Measurements from ENCODE around the gene KIAA1671.

Gene KIAA1671

DNA sequence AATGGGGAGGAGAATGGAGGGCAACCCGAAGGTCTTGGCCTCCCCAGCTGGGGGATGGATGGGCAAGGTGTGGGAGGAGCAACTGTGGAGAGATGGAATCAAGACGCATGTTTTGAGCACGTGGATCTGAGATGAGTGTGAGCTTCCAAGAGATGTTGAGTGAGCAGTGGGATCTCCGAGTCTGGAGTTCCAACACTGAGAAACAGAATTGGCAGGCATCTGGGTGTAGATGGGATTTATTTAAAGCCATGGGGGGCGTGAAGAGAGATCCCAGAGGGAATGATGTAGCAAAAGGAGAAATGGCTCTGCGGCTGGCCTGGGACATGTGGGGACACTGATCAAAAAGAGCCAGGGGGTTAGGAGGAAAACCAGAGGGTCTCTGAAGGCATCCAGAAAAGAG, 95.6 kb downstream of the KIAA1671 start:
- Mint-ChIP-seq H3K27ac (no peak overlapping the region), H3K9me3 (peaks cover 13% of the 10 kb centered on the region)

DNA sequence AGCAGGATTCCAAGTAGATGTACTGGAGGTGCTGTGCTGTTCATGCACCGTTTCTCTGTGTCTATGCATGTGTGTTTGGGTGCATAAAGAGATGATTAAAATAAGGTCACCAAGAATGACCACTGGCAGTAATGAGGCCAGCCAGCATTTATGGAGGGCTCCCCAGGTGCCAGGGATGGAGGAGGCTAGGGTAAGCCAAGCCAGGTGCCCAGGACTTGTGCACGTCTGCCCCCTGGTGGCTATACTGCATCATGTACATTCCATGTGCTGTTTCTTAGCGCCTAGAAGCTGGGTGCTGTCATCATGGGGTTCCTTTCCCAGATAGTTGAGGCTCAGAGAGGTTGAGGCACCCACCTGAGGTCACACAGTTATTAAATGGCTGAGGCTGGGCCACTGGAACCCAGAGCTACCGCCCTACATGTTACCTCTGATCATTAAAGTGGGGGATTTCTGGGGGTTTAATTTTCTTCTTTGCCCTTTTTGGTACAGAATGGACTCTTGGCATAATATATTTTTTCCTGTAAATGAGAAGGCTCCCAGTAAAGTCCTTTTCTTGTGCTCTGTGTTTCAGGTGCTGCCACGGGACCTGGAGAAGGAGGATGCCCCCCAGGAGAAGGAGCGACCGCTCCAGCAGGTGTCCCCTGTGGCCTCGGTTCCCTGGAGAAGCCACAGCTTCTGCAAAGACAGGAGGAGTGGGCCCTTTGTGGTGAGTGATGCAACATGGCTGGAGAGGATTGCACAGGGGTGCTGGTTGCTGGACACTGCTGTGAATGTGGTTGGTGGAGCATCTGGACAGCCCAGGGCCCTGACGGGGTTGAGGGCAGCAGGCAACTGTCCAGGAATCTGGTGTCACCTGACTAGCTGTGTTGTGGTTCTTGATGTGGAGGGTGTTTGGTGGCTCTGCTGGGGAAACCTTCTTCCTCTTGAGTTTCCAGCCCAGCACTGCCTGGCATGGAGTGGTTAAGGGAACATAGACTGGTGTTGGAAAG, 96.4 kb downstream of the KIAA1671 start:
- H3K27me3 Mint-ChIP-seq (ENCODE audit: low read depth), result no peaks in the 10 kb centered on the region
- H3K4me1 Mint-ChIP-seq (ENCODE audit: low read depth), result peaks cover 2% of the 10 kb centered on the region
- peaks cover 18% of the 10 kb centered on the region for H3K9me3 Mint-ChIP-seq
- no peak overlapping the region for H3K4me3 Mint-ChIP-seq
- peaks cover 9% of the 10 kb centered on the region for H3K36me3 Mint-ChIP-seq (ENCODE audit: low read depth)
- H3K27ac Mint-ChIP-seq, result no peak overlapping the region

More for the DNA sequence above, 95.6 kb downstream of the KIAA1671 start:
- Mint-ChIP-seq H3K36me3 (ENCODE audit: low read depth) (peaks cover 7% of the 10 kb centered on the region), H3K4me3 (no peak overlapping the region), H3K4me1 (ENCODE audit: low read depth) (no peaks in the 10 kb centered on the region), H3K27me3 (ENCODE audit: low read depth) (no peaks in the 10 kb centered on the region)

DNA sequence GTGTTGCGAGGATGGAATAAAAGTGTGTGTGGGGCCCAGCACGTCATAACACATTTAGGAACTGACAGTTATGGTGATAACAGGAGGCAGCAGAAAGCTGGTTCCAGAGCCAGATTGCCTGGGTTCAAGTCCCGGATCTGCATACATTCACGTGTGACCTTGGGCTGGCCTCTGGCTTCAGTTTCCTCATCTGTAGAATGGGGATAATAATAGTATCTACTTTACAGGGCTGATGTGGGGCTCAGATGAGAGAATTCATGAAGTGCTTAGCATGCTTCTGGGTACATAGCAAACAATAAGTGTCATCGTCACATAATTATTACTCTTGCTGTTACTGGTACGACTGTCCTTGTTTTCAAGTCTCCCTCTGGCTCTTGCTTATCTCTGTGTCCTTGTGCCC, 97.3 kb downstream of the KIAA1671 start:
- Mint-ChIP-seq H3K36me3 (ENCODE audit: low read depth) (peaks cover 9% of the 10 kb centered on the region), H3K27ac (no peak overlapping the region)

DNA sequence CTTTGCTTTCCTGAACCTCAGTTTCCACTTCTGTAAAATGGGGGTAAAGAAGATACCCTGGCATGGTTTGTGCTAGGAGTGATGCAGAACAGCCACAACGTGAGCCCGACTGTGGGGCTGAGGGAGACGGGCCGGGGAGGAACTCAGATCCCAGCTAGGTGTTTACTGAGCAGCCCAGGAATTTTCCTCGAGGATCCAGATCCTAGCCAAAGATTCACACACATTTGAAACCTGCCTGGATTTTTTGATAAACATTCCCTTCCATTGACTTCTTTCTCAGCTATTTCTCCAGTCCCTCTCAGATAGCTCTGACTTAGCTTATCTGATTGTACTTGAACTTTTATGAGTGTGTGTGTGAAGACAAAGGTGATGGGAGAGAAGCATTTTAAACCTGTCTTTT, 98.0 kb downstream of the KIAA1671 start:
- Mint-ChIP-seq H3K4me3 (no peak overlapping the region), H3K4me1 (ENCODE audit: low read depth) (peaks cover 12% of the 10 kb centered on the region), H3K27ac (no peak overlapping the region), H3K9me3 (peaks cover 18% of the 10 kb centered on the region), H3K36me3 (ENCODE audit: low read depth) (peaks cover 9% of the 10 kb centered on the region), H3K27me3 (ENCODE audit: low read depth) (no peaks in the 10 kb centered on the region)

More for the DNA sequence above, 97.3 kb downstream of the KIAA1671 start:
- Mint-ChIP-seq H3K4me1 (ENCODE audit: low read depth) (peaks cover 7% of the 10 kb centered on the region), H3K27me3 (ENCODE audit: low read depth) (no peaks in the 10 kb centered on the region), H3K9me3 (peaks cover 18% of the 10 kb centered on the region), H3K4me3 (no peak overlapping the region)

DNA sequence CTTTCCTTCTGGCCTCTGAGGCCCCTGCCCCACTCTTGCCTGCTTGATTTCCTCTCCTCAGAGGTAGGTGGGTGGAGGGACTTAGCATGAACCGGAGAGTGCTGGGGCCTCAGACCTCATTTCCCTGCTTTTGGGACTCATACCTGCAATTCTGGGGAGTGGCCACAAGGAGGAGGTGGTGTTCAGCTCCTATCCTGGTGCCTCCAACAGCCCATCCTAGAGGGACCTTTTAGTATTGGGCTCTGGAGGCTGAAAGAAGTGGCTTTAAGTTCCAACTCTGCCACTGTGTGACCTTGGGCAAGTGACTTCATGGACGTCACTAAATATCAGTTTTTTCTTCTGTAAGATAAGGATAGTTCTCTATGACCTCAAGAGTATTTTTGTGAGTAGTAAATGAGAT, 98.6 kb downstream of the KIAA1671 start:
- Mint-ChIP-seq H3K4me3 (no peak overlapping the region), H3K27ac (no peak overlapping the region), H3K9me3 (peaks cover 18% of the 10 kb centered on the region)

DNA sequence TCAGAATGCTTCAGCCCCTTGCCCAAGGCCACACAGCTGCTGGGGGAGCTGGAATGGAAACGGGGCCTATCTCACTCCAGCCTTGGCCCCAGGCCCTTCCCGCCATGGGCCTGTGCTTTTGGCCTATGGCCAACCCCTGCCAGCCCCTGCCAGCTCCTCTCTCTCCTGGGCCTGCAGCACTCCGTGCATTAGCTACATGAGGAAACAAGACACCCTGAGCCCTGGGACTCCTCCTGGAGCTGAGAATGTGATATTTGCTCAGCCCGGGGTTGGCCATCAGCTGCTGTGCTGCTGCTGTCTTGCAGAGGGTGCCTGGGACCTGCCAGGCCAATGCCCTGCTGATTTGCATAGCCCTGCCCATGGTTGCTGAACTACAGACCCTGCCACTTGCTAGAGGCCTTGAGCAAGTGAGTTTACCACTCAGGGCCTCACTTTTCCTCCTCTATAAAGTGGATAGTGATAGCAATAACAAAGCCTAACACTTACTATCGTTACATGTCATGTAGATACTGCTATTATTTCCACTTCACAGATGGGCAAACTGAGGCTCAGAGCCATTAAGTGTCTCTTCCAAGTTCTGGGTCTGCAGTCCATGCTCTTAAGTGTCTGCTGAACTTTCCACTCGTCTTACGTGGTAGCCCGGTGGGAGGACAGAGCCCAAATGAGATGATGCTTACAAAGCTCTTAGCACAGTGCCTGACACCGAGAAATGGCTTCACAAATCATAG, 99.6 kb downstream of the KIAA1671 start:
- Mint-ChIP-seq H3K4me1 (ENCODE audit: low read depth) (peaks cover 15% of the 10 kb centered on the region), H3K27ac (no peak overlapping the region), H3K36me3 (ENCODE audit: low read depth) (peaks cover 9% of the 10 kb centered on the region), H3K9me3 (peaks cover 18% of the 10 kb centered on the region), H3K27me3 (ENCODE audit: low read depth) (no peaks in the 10 kb centered on the region), H3K4me3 (no peak overlapping the region)

More for the DNA sequence above, 98.6 kb downstream of the KIAA1671 start:
- peaks cover 12% of the 10 kb centered on the region for H3K4me1 Mint-ChIP-seq (ENCODE audit: low read depth)
- H3K27me3 Mint-ChIP-seq (ENCODE audit: low read depth), result no peaks in the 10 kb centered on the region
- H3K36me3 Mint-ChIP-seq (ENCODE audit: low read depth), result peaks cover 9% of the 10 kb centered on the region

DNA sequence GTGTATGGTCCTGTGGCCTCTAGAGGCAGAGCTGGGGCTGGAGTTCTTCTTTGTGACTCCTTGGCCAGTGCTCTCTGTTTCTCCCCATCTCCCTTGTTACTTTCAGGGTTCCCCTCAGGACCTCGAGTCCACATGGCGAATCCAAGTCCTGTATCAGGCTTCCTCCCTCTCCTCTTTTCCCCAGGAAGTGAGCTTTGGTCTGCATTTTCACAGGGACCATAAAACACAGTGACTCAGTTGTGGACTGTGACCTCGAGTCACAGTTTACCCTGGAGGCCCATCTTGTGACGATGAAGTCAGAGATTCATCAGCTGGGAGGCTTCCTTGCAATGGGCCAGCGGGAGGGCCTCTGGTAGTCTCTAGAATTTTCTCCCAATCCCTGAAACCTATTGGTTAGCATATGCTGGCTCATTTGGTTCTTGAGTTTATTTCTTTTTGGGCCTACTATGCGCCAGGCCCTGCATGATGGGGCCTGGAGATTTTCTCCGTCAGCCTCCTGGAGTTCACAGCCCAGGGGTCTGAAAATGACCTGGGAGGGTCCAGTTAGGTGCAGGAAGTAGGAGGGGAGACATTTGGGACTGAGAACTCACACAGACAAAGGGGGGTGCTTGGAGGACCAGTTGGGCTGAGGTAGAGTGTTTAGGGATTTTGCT, 100.8 kb downstream of the KIAA1671 start:
- peaks cover 18% of the 10 kb centered on the region for H3K9me3 Mint-ChIP-seq
- H3K4me3 Mint-ChIP-seq, result no peak overlapping the region
- H3K4me1 Mint-ChIP-seq (ENCODE audit: low read depth), result peaks cover 18% of the 10 kb centered on the region
- no peaks in the 10 kb centered on the region for H3K27me3 Mint-ChIP-seq (ENCODE audit: low read depth)
- no peak overlapping the region for H3K27ac Mint-ChIP-seq
- H3K36me3 Mint-ChIP-seq (ENCODE audit: low read depth), result peaks cover 9% of the 10 kb centered on the region

DNA sequence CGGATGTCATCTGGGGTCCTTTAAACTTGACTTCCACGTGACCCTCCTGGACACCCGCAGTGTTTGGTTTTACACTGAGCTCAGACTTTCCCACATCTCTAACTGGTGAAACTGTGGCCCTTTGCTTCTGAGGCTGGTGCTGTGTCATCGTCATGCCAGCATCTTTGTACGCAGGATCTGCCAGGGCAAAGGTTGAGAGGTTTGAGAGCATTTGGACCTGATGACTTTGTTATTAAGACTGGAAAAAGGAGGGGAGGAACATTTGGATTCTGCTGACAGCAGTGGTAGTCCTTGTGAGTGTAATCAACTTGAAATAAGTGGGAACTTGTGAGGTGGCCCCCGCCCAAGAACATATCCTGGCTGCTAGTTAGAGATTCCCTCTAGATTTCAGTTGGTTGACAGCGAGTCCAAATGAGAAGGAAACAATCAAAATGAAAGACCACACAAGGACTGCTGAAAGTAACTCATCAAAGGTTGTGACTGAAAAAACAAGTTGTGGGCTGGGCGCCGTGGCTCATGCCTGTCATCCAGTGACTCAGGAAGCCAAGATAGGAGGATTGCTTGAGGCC, 102.5 kb downstream of the KIAA1671 start:
- Mint-ChIP-seq H3K4me1 (ENCODE audit: low read depth) (peaks cover 21% of the 10 kb centered on the region), H3K27me3 (ENCODE audit: low read depth) (no peaks in the 10 kb centered on the region), H3K36me3 (ENCODE audit: low read depth) (peaks cover 9% of the 10 kb centered on the region), H3K4me3 (no peak overlapping the region), H3K27ac (peak overlapping the region; percentile 6), H3K9me3 (peaks cover 18% of the 10 kb centered on the region)

DNA sequence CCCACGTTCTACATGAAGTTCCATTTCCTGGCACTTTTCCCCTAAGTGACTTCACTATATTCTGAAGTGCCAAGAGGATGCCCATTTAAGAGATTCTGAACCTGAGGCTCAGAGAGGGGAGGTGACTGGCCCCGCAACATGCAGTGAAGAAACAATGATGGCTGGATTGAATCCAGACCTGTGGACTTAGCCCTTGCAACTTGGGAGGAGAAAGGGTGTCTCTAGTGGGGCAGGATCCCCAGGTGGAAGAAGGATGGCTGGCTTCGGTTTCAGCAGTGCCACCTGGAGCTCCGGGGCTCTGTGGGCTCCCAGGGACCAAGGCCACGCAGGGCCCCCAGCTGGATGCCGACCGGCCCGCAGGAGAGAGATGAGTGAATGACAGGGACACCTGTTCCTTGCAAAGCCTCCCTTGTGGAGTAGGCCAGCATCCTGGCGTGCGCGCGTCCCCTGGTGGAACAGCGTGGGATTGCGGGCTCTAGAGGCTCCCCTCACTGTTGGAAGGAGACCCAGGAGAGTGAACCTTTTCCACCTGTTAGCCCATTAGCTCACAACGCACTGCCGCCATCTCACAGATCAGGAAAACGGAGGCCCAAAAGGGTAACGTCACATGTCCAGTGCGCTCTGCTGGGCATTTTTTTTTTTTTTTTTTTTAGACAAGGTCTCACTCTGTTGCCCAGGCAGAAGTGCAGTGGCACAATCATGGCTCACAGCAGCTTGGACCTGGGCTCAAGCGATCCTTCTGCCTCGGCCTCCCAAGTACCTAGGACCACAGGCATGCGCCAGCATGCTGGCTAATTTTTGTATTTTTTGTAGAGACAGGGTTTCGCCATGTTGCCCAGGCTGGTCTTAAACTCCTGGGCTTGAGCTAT, 104.7 kb downstream of the KIAA1671 start:
- H3K4me1 Mint-ChIP-seq (ENCODE audit: low read depth), result peaks cover 39% of the 10 kb centered on the region
- H3K36me3 Mint-ChIP-seq (ENCODE audit: low read depth), result peaks cover 3% of the 10 kb centered on the region
- no peaks in the 10 kb centered on the region for H3K27me3 Mint-ChIP-seq (ENCODE audit: low read depth)
- no peak overlapping the region for H3K27ac Mint-ChIP-seq
- peaks cover 5% of the 10 kb centered on the region for H3K9me3 Mint-ChIP-seq
- H3K4me3 Mint-ChIP-seq, result no peak overlapping the region

DNA sequence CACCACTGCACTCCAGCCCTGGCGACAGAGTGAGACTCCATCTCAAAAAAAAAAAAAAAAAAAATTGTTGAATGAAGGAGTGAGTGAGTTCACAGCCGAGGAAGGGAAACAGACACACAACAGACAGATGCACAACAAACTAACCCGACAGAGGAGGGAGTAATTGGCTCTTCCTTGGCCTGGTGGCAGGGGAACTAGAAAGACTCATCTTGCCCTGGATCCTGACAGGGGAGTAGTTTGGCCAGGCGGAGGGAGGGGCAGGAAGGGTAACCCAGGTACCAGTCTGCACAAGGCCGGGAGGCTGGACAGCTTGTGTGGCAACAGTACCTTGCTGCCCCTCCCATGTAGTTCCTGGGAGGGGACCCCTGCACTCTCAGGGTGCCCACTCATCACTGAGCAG, 106.9 kb downstream of the KIAA1671 start:
- no peaks in the 10 kb centered on the region for H3K9me3 Mint-ChIP-seq
- H3K4me1 Mint-ChIP-seq (ENCODE audit: low read depth), result peaks cover 50% of the 10 kb centered on the region
- H3K27me3 Mint-ChIP-seq (ENCODE audit: low read depth), result no peaks in the 10 kb centered on the region
- peak overlapping the region; percentile 45 for H3K27ac Mint-ChIP-seq
- no peaks in the 10 kb centered on the region for H3K36me3 Mint-ChIP-seq (ENCODE audit: low read depth)
- H3K4me3 Mint-ChIP-seq, result no peak overlapping the region

DNA sequence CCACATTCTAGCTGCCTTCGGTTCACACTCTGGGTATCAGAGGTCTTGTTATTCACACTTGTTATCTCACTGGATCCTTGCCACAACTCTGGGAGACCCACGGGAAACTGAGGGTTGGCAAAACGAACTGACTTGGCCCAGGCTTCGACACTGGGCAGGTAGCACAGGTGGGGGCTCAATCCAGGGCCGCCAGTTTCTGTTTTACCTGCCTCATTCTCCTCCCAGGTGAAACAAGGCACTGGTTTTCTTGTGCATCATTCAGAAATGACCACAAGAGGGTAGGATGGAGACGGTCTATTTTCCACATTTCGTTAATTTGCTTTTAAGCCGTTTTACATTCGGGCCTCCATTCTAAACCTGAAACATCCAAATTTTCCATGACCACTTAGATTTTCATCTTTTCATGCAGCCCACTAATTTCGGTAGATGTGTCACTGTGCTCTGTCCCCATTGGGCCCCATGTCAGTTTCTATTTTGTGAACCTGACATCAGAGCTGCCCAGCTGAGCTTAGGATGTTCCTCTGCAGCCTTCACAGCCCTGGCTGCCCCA, 108.1 kb downstream of the KIAA1671 start:
- peak overlapping the region; percentile 28 for H3K4me3 Mint-ChIP-seq
- H3K9me3 Mint-ChIP-seq, result no peaks in the 10 kb centered on the region
- peak overlapping the region; percentile 55 for H3K27ac Mint-ChIP-seq
- no peaks in the 10 kb centered on the region for H3K36me3 Mint-ChIP-seq (ENCODE audit: low read depth)
- H3K4me1 Mint-ChIP-seq (ENCODE audit: low read depth), result peaks cover 46% of the 10 kb centered on the region
- no peaks in the 10 kb centered on the region for H3K27me3 Mint-ChIP-seq (ENCODE audit: low read depth)

DNA sequence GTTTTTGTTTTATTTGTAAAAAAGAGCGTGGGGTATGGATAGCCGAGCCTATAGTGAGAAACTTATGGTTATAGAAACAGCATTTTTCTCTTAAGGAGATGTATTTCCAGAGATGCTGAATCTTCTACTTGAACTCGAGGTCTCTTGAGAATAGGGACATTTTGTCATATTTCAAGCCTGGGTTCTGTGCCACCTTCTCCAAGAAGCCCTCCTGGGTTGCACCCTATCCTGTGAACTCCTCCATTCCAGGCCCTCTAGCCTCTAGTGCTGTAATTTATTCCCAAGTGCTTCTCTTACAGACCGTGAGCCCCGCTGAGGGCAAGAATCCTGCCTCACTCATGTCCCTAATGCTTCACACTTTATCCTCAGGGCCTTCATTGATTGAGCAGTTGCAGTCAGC, 108.6 kb downstream of the KIAA1671 start:
- Mint-ChIP-seq H3K36me3 (ENCODE audit: low read depth) (no peaks in the 10 kb centered on the region), H3K27ac (peak overlapping the region; percentile 55), H3K4me3 (peak overlapping the region; percentile 28), H3K9me3 (no peaks in the 10 kb centered on the region), H3K27me3 (ENCODE audit: low read depth) (no peaks in the 10 kb centered on the region), H3K4me1 (ENCODE audit: low read depth) (peaks cover 46% of the 10 kb centered on the region)

DNA sequence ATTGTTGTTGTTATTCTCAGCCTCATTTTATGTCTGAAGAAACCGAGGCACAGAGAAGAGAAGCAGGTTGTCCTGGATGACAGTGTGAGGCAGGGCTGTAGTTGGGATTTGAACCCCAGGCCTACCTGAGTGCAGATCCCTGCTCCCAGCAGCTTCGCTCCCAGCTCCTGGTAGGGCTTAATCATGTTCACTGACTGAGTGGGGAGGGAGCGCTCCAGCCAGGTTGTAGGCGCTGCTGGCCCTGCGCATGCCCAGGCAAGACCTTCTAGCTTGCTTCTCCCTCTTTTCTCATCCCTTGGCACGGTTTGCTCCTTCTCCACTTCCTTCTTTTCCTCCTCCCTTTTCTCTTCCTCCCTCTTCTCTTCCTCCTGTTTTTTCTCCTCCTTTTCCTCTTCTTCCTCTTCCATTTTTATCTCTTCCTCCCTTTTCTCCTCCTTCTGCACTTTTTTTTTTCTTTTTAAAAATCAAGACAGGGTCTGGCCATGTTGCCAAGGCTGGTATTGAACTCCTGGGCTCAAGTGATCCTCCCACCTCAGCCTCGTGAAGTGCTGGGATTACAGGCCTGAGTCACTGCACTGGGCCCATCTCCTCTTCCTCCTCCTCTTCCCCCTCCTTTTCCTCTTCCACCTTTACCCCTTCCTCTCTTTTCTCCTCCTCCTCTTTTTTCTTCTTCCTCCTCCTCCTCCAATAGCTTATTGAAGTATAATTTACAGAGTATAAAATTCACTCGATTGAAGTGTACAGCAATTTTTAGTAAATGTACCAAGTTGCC, 109.3 kb downstream of the KIAA1671 start:
- Mint-ChIP-seq H3K27ac (peak overlapping the region; percentile 87), H3K27me3 (ENCODE audit: low read depth) (no peaks in the 10 kb centered on the region), H3K4me1 (ENCODE audit: low read depth) (peaks cover 50% of the 10 kb centered on the region), H3K9me3 (no peaks in the 10 kb centered on the region), H3K36me3 (ENCODE audit: low read depth) (no peaks in the 10 kb centered on the region), H3K4me3 (peak overlapping the region; percentile 73)

Measured in T-helper 1 cell treated with Interleukin-12 subunit alpha and Interleukin-12 subunit beta and Interleukin-4 antibody, amounts not matched to agents 30 μg/mL and 1 μg/mL, for 36 hours (primary cell).